ENCODE results near the gene SLC35A3.

- TF ChIP-seq SUZ12 (IDR thresholded peaks at IDR 0.05; ENCODE audit: extremely low read depth, insufficient read depth, insufficient read length): no peak
- TF ChIP-seq ZNF274 (IDR thresholded peaks at IDR 0.05; ENCODE audit: low read depth, low read length): no peak
- no peak for TF ChIP-seq YY1 (IDR thresholded peaks at IDR 0.05; ENCODE audit: insufficient read depth, insufficient read length)
Observed at GRCh38 chr1:99950486-99950885, 19.3 kb upstream of the SLC35A3 start.

All from NT2/D1 (cell line).